Measurements from ENCODE around the gene PRODH2.
A peak's percentile ranks its signal among the peaks of the same experiment; 100 is the strongest.

The PRODH2 gene

GRCh38 chr19:35757749-35758608, 54.7 kb downstream of the PRODH2 start, which contains the start of gene PROSER3:
Gene PROSER3, plus strand, starts transcription at chr19:35758176. Its CDS starts 40 bp downstream, at chr19:35758216.
- TF ChIP-seq, protein P1, sequence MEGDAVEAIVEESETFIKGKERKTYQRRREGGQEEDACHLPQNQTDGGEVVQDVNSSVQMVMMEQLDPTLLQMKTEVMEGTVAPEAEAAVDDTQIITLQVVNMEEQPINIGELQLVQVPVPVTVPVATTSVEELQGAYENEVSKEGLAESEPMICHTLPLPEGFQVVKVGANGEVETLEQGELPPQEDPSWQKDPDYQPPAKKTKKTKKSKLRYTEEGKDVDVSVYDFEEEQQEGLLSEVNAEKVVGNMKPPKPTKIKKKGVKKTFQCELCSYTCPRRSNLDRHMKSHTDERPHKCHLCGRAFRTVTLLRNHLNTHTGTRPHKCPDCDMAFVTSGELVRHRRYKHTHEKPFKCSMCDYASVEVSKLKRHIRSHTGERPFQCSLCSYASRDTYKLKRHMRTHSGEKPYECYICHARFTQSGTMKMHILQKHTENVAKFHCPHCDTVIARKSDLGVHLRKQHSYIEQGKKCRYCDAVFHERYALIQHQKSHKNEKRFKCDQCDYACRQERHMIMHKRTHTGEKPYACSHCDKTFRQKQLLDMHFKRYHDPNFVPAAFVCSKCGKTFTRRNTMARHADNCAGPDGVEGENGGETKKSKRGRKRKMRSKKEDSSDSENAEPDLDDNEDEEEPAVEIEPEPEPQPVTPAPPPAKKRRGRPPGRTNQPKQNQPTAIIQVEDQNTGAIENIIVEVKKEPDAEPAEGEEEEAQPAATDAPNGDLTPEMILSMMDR (IDR thresholded peaks at IDR 0.05) = peak; percentile 14
- H3K36me3 ChIP-seq = peaks cover 42% of the 10 kb centered on the region
- H3K27ac ChIP-seq = peak within 1 kb of the TSS; percentile 85
- peaks cover 33 to 36% of the 10 kb centered on the region in 2 experiments for H3K4me1 ChIP-seq (ENCODE audit: control insufficient read depth in 1 of 2, insufficient read depth in 1 of 2, low read depth in 1 of 2, low read length in 1 of 2)
- peaks cover 33% of the 10 kb centered on the region for H3K27me3 ChIP-seq
- H3K4me3 ChIP-seq (ENCODE audit: low read depth in 1 of 2, low read length in 1 of 2) = peak within 1 kb of the TSS; percentile 78 to 87
- H3K9me3 ChIP-seq = no peaks in the 10 kb centered on the region

- Histone ChIP-seq H3K9me3 (no peaks in the 10 kb centered on the region), H3K27ac (peak overlapping the region; percentile 85), H3K4me1 (ENCODE audit: control insufficient read depth in 1 of 2, insufficient read depth in 1 of 2, low read depth in 1 of 2, low read length in 1 of 2) (peaks cover 33 to 36% of the 10 kb centered on the region in 2 experiments), H3K4me3 (ENCODE audit: low read depth in 1 of 2, low read length in 1 of 2) (peak overlapping the region; percentile 78 to 87), H3K27me3 (peaks cover 33% of the 10 kb centered on the region), H3K36me3 (peaks cover 49% of the 10 kb centered on the region)
- TF ChIP-seq, protein P1 (IDR thresholded peaks at IDR 0.05) = no peak
These were observed 55.4 kb downstream of the PRODH2 start for GRCh38 chr19:35757231-35757748.

DNA sequence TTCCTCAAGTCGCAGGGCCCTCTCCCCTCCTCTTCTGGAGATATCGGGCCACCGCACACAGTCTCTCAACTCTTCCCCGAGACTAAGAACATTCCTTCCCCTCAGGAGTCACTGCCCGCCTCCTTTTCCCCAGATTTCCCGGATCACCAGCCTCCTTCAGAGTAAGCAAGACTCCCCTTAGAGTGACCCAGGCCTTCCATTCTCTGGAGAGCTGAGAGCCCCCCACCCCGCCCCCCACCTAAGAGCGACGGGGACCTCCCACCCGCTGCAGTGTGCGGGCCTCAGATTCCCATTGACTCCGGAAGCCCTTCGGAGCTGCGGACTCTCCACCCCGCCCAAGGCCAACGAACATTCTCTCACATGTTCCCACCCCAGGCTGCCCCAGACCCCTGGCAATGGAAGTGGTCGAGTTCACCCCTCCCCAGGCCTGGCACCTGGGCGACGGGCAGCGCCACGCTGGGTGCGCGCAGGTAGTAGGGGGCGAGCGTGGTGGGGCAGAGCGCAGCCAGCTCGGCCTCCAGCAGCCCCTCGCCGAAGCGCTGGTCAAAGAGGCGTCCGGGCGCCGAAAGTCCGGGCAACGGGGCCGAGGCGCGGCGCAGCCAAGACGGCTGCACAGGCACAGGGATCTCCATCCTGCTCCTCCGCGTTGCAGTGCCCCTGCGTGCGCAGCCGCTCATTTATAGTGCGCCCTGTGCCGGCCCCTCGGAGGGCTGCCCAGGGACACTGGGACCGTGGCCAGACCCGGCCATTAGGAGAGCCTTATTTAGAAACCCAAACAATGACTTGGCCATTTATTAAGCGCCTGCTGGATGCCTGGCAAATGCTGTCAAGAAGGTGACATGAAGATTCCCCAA, 56.0 kb downstream of the PRODH2 start, which contains the start of gene HSPB6:
HSPB6 (minus strand) TSS at position 653 of the 854 bp plus-strand sequence; CDS start at position 632, 21 bp downstream.
- Histone ChIP-seq H3K4me3 (ENCODE audit: low read depth in 1 of 2, low read length in 1 of 2) (peak within 1 kb of the TSS; percentile 78 to 87), H3K4me1 (ENCODE audit: control insufficient read depth in 1 of 2, insufficient read depth in 1 of 2, low read depth in 1 of 2, low read length in 1 of 2) (peaks cover 33 to 36% of the 10 kb centered on the region in 2 experiments), H3K27ac (peak within 1 kb of the TSS; percentile 85), H3K36me3 (peaks cover 48% of the 10 kb centered on the region), H3K9me3 (no peaks in the 10 kb centered on the region), H3K27me3 (peaks cover 33% of the 10 kb centered on the region)
- TF ChIP-seq, protein P1 (IDR thresholded peaks at IDR 0.05) = no peak

GRCh38 chr19:35755550-35756376, 56.9 kb downstream of the PRODH2 start:
- Histone ChIP-seq H3K4me1 (ENCODE audit: control insufficient read depth in 1 of 2, insufficient read depth in 1 of 2, low read depth in 1 of 2, low read length in 1 of 2) (peaks cover 33 to 36% of the 10 kb centered on the region in 2 experiments), H3K27me3 (peaks cover 33% of the 10 kb centered on the region), H3K4me3 (ENCODE audit: low read depth in 1 of 2, low read length in 1 of 2) (peak overlapping the region in 1 of 2 experiments; percentile 4), H3K36me3 (peaks cover 42% of the 10 kb centered on the region), H3K27ac (no peak overlapping the region), H3K9me3 (no peaks in the 10 kb centered on the region)
- TF ChIP-seq, protein P1 (IDR thresholded peaks at IDR 0.05) = no peak

Measured in neutrophil (primary cell).